ENCODE data around the gene PIP4K2A.

DNA sequence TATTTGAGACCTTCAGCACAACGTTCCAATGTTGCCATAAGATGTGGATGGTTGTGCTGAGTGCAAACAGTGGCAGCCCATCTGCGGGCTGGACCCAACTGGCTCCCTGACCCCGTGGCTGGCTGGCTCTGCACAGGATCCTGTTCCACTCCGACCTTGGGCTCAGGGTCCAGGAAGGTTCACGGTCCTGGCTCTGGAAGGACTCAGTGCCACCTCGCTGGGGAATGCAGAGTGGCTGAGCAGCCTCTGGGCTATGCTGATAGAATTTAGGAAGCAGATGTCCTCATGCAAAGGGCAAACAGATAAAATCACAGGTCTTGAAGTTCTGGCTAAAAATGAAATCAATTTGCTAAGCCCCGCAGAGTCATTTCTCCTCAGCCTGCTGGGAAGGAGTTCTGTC, 171.6 kb downstream of the PIP4K2A start:
- TF ChIP-seq FOXK2 (IDR thresholded peaks at IDR 0.05) (no peak), ELF4 (IDR thresholded peaks at IDR 0.05) (no peak), FOXA1 (IDR thresholded peaks at IDR 0.05) (no peak), SUZ12 (IDR thresholded peaks at IDR 0.05) (no peak), BHLHE40 (IDR thresholded peaks at IDR 0.05; ENCODE audit: borderline replicate concordance) (no peak), NFRKB (IDR thresholded peaks at IDR 0.05) (no peak), TARDBP (IDR thresholded peaks at IDR 0.05) (no peak), L3MBTL2 (conservative IDR thresholded peaks at IDR 0.05) (no peak), CTBP1 (IDR thresholded peaks at IDR 0.05; ENCODE audit: borderline replicate concordance) (no peak), SP1 (IDR thresholded peaks at IDR 0.05) (no peak), FOXM1 (IDR thresholded peaks at IDR 0.05; ENCODE audit: borderline replicate concordance) (no peak)
- TF ChIP-seq, protein P1, sequence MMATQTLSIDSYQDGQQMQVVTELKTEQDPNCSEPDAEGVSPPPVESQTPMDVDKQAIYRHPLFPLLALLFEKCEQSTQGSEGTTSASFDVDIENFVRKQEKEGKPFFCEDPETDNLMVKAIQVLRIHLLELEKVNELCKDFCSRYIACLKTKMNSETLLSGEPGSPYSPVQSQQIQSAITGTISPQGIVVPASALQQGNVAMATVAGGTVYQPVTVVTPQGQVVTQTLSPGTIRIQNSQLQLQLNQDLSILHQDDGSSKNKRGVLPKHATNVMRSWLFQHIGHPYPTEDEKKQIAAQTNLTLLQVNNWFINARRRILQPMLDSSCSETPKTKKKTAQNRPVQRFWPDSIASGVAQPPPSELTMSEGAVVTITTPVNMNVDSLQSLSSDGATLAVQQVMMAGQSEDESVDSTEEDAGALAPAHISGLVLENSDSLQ (IDR thresholded peaks at IDR 0.05), result no peak

Measured in HEK293T (cell line).